H9 (cell line): Measurements from ENCODE around the gene MGA. TPM values are rescaled to one million over a fixed set of nuclear protein-coding genes. Genes with fewer than 3 reads are reported as not detected.

Experiments used
- DNase-seq: peaks from one replicate; pipeline ENCODE4 v3.0.0-alpha.2; 2017
- H2AFZ ChIP-seq: one replicate; pipeline ENCODE4 v1.6.1; 2013; ENCODE audit warnings: mild to moderate bottlenecking, low read length, control low read depth, moderate library complexity
- H2AK5ac ChIP-seq: 2 replicates; pipeline ENCODE4 v1.6.1; 2013; ENCODE audit warnings: low read length, control low read depth, mixed read lengths; ENCODE audit not compliant: insufficient read length
- H2BK120ac ChIP-seq: one replicate; pipeline ENCODE4 v1.6.1; 2013; ENCODE audit warnings: low read depth, mild to moderate bottlenecking, low read length, control low read depth, inconsistent platforms; ENCODE audit not compliant: poor library complexity, severe bottlenecking
- H2BK12ac ChIP-seq: 2 replicates; pipeline ENCODE4 v1.6.1; 2013; ENCODE audit warnings: low read length, control low read depth, mixed read lengths, low read depth; ENCODE audit not compliant: insufficient read length
- H2BK15ac ChIP-seq: 2 replicates; pipeline ENCODE4 v1.6.1; 2013; ENCODE audit warnings: low read depth, low read length, control low read depth
- H2BK20ac ChIP-seq: one replicate; pipeline ENCODE4 v1.6.1; 2013; ENCODE audit warnings: low read depth, mild to moderate bottlenecking, low read length, control low read depth, inconsistent platforms; ENCODE audit not compliant: poor library complexity, severe bottlenecking
- H2BK5ac ChIP-seq: 2 replicates; pipeline ENCODE4 v1.6.1; 2013; ENCODE audit warnings: low read length, control low read depth, mixed read lengths; ENCODE audit not compliant: insufficient read length
- H3K14ac ChIP-seq: 2 replicates; pipeline ENCODE4 v1.6.1; 2013; ENCODE audit warnings: low read length, control low read depth; ENCODE audit not compliant: insufficient read depth
- H3K18ac ChIP-seq: 2 replicates; pipeline ENCODE4 v1.6.1; 2013; ENCODE audit warnings: low read depth, mild to moderate bottlenecking, mixed read lengths, low read length, control low read depth; ENCODE audit not compliant: insufficient read length
- H3K23ac ChIP-seq: 2 replicates; pipeline ENCODE4 v1.6.1; 2013; ENCODE audit warnings: low read length, control low read depth, mixed read lengths, low read depth; ENCODE audit not compliant: insufficient read length
- H3K23me2 ChIP-seq: 2 replicates; pipeline ENCODE4 v1.6.1; 2013; ENCODE audit warnings: low read depth, mild to moderate bottlenecking, mixed read lengths, low read length, control low read depth; ENCODE audit not compliant: insufficient read length, poor library complexity, severe bottlenecking
- H3K27ac ChIP-seq: 2 replicates; pipeline ENCODE4 v1.5.1; 2013; ENCODE audit warnings: low read length, control low read depth, mixed read lengths, low read depth; ENCODE audit not compliant: insufficient read length
- H3K27me3 ChIP-seq: 2 replicates; pipeline ENCODE4 v1.6.1; 2013; ENCODE audit warnings: low read length, control low read depth, inconsistent platforms; ENCODE audit not compliant: insufficient read depth
- H3K4ac ChIP-seq: 2 replicates; pipeline ENCODE4 v1.6.1; 2013; ENCODE audit warnings: low read depth, mild to moderate bottlenecking, control low read depth, inconsistent platforms, low read length, moderate library complexity
- H3K4me1 ChIP-seq: 2 replicates; pipeline ENCODE4 v1.6.1; 2013; ENCODE audit warnings: low read length, control low read depth, inconsistent platforms; ENCODE audit not compliant: insufficient read depth
- H3K4me2 ChIP-seq: 2 replicates; pipeline ENCODE4 v1.6.1; 2013; ENCODE audit warnings: low read length, control low read depth, mixed read lengths; ENCODE audit not compliant: insufficient read length, insufficient read depth
- H3K56ac ChIP-seq: 2 replicates; pipeline ENCODE4 v1.6.1; 2013; ENCODE audit warnings: low read depth, mild to moderate bottlenecking, mixed read lengths, low read length, control low read depth; ENCODE audit not compliant: insufficient read length
- H3K79me1 ChIP-seq: 2 replicates; pipeline ENCODE4 v1.6.1; 2013; ENCODE audit warnings: low read depth, mild to moderate bottlenecking, moderate library complexity, low read length, control low read depth, inconsistent platforms; ENCODE audit not compliant: insufficient read depth, poor library complexity, severe bottlenecking
- H3K79me2 ChIP-seq: 2 replicates; pipeline ENCODE4 v1.6.1; 2013; ENCODE audit warnings: low read length, control low read depth, inconsistent platforms; ENCODE audit not compliant: insufficient read depth
- H3K9ac ChIP-seq: 2 replicates; pipeline ENCODE4 v1.6.1; 2013; ENCODE audit warnings: low read length, control low read depth, mixed read lengths; ENCODE audit not compliant: insufficient read length; ENCODE audit errors: extremely low read depth
- H3K9me3 ChIP-seq: one replicate; pipeline ENCODE4 v1.6.1; 2013; ENCODE audit warnings: low read depth, low read length, inconsistent platforms; ENCODE audit not compliant: control insufficient read depth
- H3T11ph ChIP-seq: one replicate; pipeline ENCODE4 v1.6.1; 2013; ENCODE audit warnings: mild to moderate bottlenecking, low read length, control low read depth, inconsistent platforms
- H4K20me1 ChIP-seq: one replicate; pipeline ENCODE4 v1.6.1; 2013; ENCODE audit not compliant: control insufficient read depth, insufficient read length, insufficient read depth
- H4K5ac ChIP-seq: 2 replicates; pipeline ENCODE4 v1.6.1; 2013; ENCODE audit warnings: low read depth, mild to moderate bottlenecking, mixed read lengths, low read length, control low read depth; ENCODE audit not compliant: insufficient read length
- H4K8ac ChIP-seq: replicated peaks from 2 replicates; pipeline ENCODE4 v1.6.1; 2013; ENCODE audit warnings: low read length, control low read depth, mixed read lengths, low read depth; ENCODE audit not compliant: insufficient read length
- H4K91ac ChIP-seq: 2 replicates; pipeline ENCODE4 v1.6.1; 2013; ENCODE audit warnings: low read depth, mild to moderate bottlenecking, moderate library complexity, mixed read lengths, low read length, control low read depth; ENCODE audit not compliant: insufficient read length
- H3K27ac Mint-ChIP-seq, 3 experiments: 2 replicates in 2 of 3; 3 replicates in 1 of 3; pipeline ENCODE4 v1.8.0; 2020 to 2021; ENCODE audit warnings: mixed read lengths in 3 of 3, mild to moderate bottlenecking in 1 of 3, moderate library complexity in 1 of 3
- H3K27me3 Mint-ChIP-seq: 2 replicates; pipeline ENCODE4 v1.8.0; 2021; ENCODE audit warnings: low read depth, mild to moderate bottlenecking, moderate library complexity, mixed read lengths
- H3K36me3 Mint-ChIP-seq, 3 experiments: 2 replicates in 2 of 3; 3 replicates in 1 of 3; pipeline ENCODE4 v1.8.0; 2020 to 2021; ENCODE audit warnings: low read depth in 3 of 3, mixed read lengths in 3 of 3; ENCODE audit not compliant: insufficient read depth in 1 of 3
- H3K4me1 Mint-ChIP-seq, 2 experiments: 2 replicates each; pipeline ENCODE4 v1.8.0; 2020; ENCODE audit warnings: mixed read lengths in 2 of 2
- H3K4me3 Mint-ChIP-seq, 2 experiments: 2 replicates in 1 of 2; 3 replicates in 1 of 2; pipeline ENCODE4 v1.8.0; 2020 to 2021; ENCODE audit warnings: mild to moderate bottlenecking in 2 of 2, mixed read lengths in 2 of 2, moderate library complexity in 1 of 2
- H3K9me3 Mint-ChIP-seq, 2 experiments: 2 replicates in 1 of 2; 3 replicates in 1 of 2; pipeline ENCODE4 v1.8.0; 2020; ENCODE audit warnings: mild to moderate bottlenecking in 2 of 2, mixed read lengths in 2 of 2, moderate library complexity in 1 of 2
- whole genome bisulfite sequencing: extraction: QIAGEN DNeasy Blood & Tissue Kit; methylation state at CpG from one replicate; pipeline ENCODE4 v1.1.7; 2013; ENCODE audit warnings: missing lambda C conversion rate, low lambda C conversion rate, mixed read lengths; ENCODE audit not compliant: insufficient read length; ENCODE audit errors: extremely low coverage; 5-methylcytosine and 5-hydroxymethylcytosine counted together
- total RNA-seq: library from RNA; stranded (reverse); gene quantifications from 2 replicates; pipeline ENCODE4 v1.2.1, GENCODE V29; 2021
- TF ChIP-seq, protein P1 (sequence below): fragments of 200-600 bp; sonication (generic); conservative IDR thresholded peaks from 3 replicates; pipeline ENCODE4 v1.8.0; 2021; ENCODE audit warnings: antibody characterized with exemption, mild to moderate bottlenecking

The MGA gene
- total RNA-seq, 1 experiment from 2014 or later, result 62.7 TPM

DNA sequence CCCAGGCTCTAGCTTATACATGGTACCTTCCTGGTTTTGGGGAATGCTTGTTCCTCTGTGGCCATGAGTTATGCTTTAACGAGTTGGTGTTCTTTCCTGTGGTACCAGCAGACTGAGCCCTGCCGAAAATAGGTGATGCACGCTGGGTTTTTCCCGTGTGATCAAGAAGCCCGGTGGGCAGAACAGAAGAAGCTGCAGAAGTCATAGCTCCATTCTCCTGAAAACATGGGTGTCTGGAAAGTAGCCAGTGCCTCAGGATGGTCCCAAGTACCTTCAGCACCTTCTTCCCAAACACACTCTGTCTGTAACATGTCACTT lies 139.2 kb downstream of the MGA start:
- Histone ChIP-seq H2BK12ac (no peak overlapping the region), H3K27me3 (no peaks in the 10 kb centered on the region), H3K9me3 (no peaks in the 10 kb centered on the region), H4K5ac (no peak overlapping the region), H3T11ph (no peak overlapping the region), H2BK20ac (no peak overlapping the region), H4K91ac (no peak overlapping the region), H3K27ac (no peak overlapping the region), H3K79me2 (no peaks in the 10 kb centered on the region), H3K56ac (no peak overlapping the region), H2BK120ac (no peak overlapping the region), H3K9ac (no peak overlapping the region), H3K23me2 (no peaks in the 10 kb centered on the region), H3K79me1 (no peaks in the 10 kb centered on the region), H4K8ac (no peak overlapping the region), H2AK5ac (no peak overlapping the region), H3K18ac (no peak overlapping the region), H3K4ac (no peak overlapping the region), H4K20me1 (no peaks in the 10 kb centered on the region), H2BK5ac (no peak overlapping the region), H3K23ac (no peak overlapping the region), H3K4me2 (no peak overlapping the region), H2BK15ac (no peak overlapping the region), H3K14ac (no peak overlapping the region), H2AFZ (no peak overlapping the region), H3K4me1 (no peaks in the 10 kb centered on the region)
- no peak overlapping the region for H3K27ac Mint-ChIP-seq
- DNase-seq, result no peak
- H3K9me3 Mint-ChIP-seq, result no peaks in the 10 kb centered on the region
- no peaks in the 10 kb centered on the region for H3K27me3 Mint-ChIP-seq
- no CpG with 5 or more reads among the region's 5 CpGs for WGBS
- no peak overlapping the region for H3K4me3 Mint-ChIP-seq
- TF ChIP-seq, protein P1, sequence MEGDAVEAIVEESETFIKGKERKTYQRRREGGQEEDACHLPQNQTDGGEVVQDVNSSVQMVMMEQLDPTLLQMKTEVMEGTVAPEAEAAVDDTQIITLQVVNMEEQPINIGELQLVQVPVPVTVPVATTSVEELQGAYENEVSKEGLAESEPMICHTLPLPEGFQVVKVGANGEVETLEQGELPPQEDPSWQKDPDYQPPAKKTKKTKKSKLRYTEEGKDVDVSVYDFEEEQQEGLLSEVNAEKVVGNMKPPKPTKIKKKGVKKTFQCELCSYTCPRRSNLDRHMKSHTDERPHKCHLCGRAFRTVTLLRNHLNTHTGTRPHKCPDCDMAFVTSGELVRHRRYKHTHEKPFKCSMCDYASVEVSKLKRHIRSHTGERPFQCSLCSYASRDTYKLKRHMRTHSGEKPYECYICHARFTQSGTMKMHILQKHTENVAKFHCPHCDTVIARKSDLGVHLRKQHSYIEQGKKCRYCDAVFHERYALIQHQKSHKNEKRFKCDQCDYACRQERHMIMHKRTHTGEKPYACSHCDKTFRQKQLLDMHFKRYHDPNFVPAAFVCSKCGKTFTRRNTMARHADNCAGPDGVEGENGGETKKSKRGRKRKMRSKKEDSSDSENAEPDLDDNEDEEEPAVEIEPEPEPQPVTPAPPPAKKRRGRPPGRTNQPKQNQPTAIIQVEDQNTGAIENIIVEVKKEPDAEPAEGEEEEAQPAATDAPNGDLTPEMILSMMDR, result no peak
- H3K36me3 Mint-ChIP-seq, result peaks cover 0 to 5% (median 2%) of the 10 kb centered on the region in 3 experiments; a peak in 4 of 7 replicates
- peaks cover 2 to 3% of the 10 kb centered on the region in 2 experiments; a peak in 2 of 4 replicates for H3K4me1 Mint-ChIP-seq
